Measurements from ENCODE around the gene WTAP.

- TF ChIP-seq POLR2A (IDR thresholded peaks at IDR 0.05) (no peak), CTCF (IDR thresholded peaks at IDR 0.05) (no peak)
Observed at GRCh38 chr6:159679091-159680077, 47.9 kb upstream of the WTAP start.

All from Peyer's patch (tissue), 4 donors.